Astrocyte (in vitro differentiated cells and primary cell): Measurements from ENCODE around the gene KRT77. TPM values are rescaled to one million over a fixed set of nuclear protein-coding genes. Genes with fewer than 3 reads are reported as not detected.

Experiments
- DNase-seq: peaks from one replicate; pipeline ENCODE4 v3.0.0-alpha.2; 2010; ENCODE audit warnings: low read depth
- FAIRE-seq: peaks from 2 replicates; lab custom pipeline; 2011; peaks lifted over from hg19 to GRCh38; lab: Jason Lieb, UNC
- H2AFZ ChIP-seq: 2 replicates; pipeline ENCODE4 v1.6.0; 2012; ENCODE audit warnings: low read depth, low read length, inconsistent platforms
- H3K27ac ChIP-seq: 2 replicates; pipeline ENCODE4 v1.5.1; 2011; ENCODE audit warnings: low read depth, low read length, inconsistent platforms
- H3K27me3 ChIP-seq: 2 replicates; pipeline ENCODE4 v1.6.0; 2011; ENCODE audit warnings: low read length, inconsistent platforms; ENCODE audit not compliant: insufficient read depth
- H3K36me3 ChIP-seq: 2 replicates; pipeline ENCODE4 v1.5.1; 2011; ENCODE audit warnings: low read length, inconsistent platforms; ENCODE audit not compliant: insufficient read depth
- H3K4me1 ChIP-seq: 2 replicates; pipeline ENCODE4 v1.5.1; 2011; ENCODE audit warnings: low read length, inconsistent platforms; ENCODE audit not compliant: insufficient read depth
- H3K4me2 ChIP-seq: 2 replicates; pipeline ENCODE4 v1.6.0; 2012; ENCODE audit warnings: low read length, inconsistent platforms
- H3K4me3 ChIP-seq: 2 replicates; pipeline ENCODE4 v1.5.1; 2011; ENCODE audit warnings: low read depth, mild to moderate bottlenecking, low read length, inconsistent platforms; ENCODE audit not compliant: insufficient read depth
- H3K79me2 ChIP-seq: 2 replicates; pipeline ENCODE4 v1.6.0; 2012; ENCODE audit warnings: mild to moderate bottlenecking, low read length, inconsistent platforms; ENCODE audit not compliant: insufficient read depth
- H3K9ac ChIP-seq: 2 replicates; pipeline ENCODE4 v1.6.0; 2012; ENCODE audit warnings: mild to moderate bottlenecking, low read length, inconsistent platforms
- H3K9me3 ChIP-seq: 2 replicates; pipeline ENCODE4 v1.5.1; 2012; ENCODE audit warnings: low read depth, mild to moderate bottlenecking, low read length, inconsistent platforms; ENCODE audit not compliant: insufficient read depth
- H4K20me1 ChIP-seq: 2 replicates; pipeline ENCODE4 v1.6.0; 2012; ENCODE audit warnings: low read length, inconsistent platforms; ENCODE audit not compliant: insufficient read depth
- H3K27ac Mint-ChIP-seq: one replicate; pipeline ENCODE4 v1.8.0; 2021; ENCODE audit warnings: mild to moderate bottlenecking, mixed read lengths; ENCODE audit not compliant: unreplicated experiment
- H3K27me3 Mint-ChIP-seq: one replicate; pipeline ENCODE4 v1.8.0; 2021; ENCODE audit warnings: low read depth, mixed read lengths; ENCODE audit not compliant: unreplicated experiment
- H3K36me3 Mint-ChIP-seq: one replicate; pipeline ENCODE4 v1.8.0; 2021; ENCODE audit warnings: low read depth, mixed read lengths; ENCODE audit not compliant: unreplicated experiment
- H3K4me1 Mint-ChIP-seq: one replicate; pipeline ENCODE4 v1.8.0; 2021; ENCODE audit warnings: low read depth, mixed read lengths; ENCODE audit not compliant: unreplicated experiment
- H3K4me3 Mint-ChIP-seq: one replicate; pipeline ENCODE4 v1.8.0; 2021; ENCODE audit warnings: mild to moderate bottlenecking, moderate library complexity, mixed read lengths; ENCODE audit not compliant: unreplicated experiment
- H3K9me3 Mint-ChIP-seq: one replicate; pipeline ENCODE4 v1.8.0; 2021; ENCODE audit warnings: mild to moderate bottlenecking, mixed read lengths; ENCODE audit not compliant: unreplicated experiment
- CTCF ChIP-seq: IDR thresholded peaks from 2 replicates; pipeline ENCODE4 v1.5.1; 2011; ENCODE audit warnings: low read depth, mild to moderate bottlenecking, inconsistent platforms, low read length, moderate library complexity; ENCODE audit not compliant: insufficient read depth
- EZH2 ChIP-seq: IDR thresholded peaks from 2 replicates; pipeline ENCODE4 v1.6.1; 2012; ENCODE audit warnings: mild to moderate bottlenecking, low read length, inconsistent platforms; ENCODE audit not compliant: insufficient read depth
- total RNA-seq: library from RNA; stranded (reverse); gene quantifications from 2 replicates; pipeline ENCODE4 v1.2.1, GENCODE V29; 2021

KRT77 gene
- total RNA-seq, 1 donor from 2014 or later = not detected

DNA sequence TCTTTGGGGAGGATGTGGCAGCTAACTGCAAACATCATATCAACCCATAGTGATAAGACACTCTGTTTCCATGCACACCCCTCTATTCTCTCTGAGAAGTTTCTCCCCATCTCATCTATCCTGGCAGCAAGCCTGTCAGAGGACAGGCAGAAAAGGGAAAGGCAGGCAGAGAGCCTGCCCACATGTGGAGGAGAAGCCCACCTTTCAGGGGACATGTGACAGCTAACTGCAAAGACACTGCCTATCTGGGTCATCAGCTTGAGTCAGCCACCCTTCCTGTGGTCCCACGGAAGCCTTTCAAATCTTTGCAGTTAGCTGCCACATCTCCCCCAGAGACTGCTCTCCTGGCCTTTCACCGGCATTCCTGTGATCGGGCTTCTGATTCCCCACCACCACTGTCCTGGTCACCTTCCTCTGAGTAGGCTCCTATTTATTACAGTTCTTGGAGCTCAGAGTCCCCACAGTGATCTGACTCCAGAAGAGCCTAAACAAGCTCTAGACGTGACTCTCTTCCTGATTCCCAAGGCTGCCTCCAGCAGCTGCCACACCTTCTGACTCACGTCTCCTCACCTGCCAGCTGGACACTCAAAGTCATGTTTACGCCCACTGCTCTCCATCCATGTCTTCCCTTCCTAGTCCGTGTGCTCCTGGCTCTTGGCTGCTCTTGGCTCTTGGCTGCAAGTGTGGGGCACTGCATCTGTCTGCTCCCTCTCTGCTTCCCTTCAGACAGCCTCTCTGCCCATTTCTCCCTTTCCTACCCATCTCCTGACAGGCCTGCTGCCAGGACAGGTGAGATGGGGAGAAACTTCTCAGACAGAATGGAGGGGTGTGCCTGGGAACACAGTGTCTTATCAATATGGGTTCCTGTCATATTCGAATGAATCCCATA is 15.6 kb downstream of the KRT77 start:
- peaks cover 92% of the 10 kb centered on the region for H3K27me3 Mint-ChIP-seq
- no peak overlapping the region for H3K4me3 Mint-ChIP-seq
- Histone ChIP-seq H3K4me3 (no peak overlapping the region), H3K79me2 (no peaks in the 10 kb centered on the region), H3K4me1 (no peaks in the 10 kb centered on the region), H4K20me1 (no peaks in the 10 kb centered on the region), H2AFZ (no peak overlapping the region), H3K9ac (no peak overlapping the region), H3K36me3 (no peaks in the 10 kb centered on the region), H3K9me3 (no peaks in the 10 kb centered on the region), H3K4me2 (no peak overlapping the region), H3K27me3 (peaks cover 55% of the 10 kb centered on the region), H3K27ac (no peak overlapping the region)
- DNase-seq = no peak
- FAIRE-seq = no peak
- no peaks in the 10 kb centered on the region for H3K36me3 Mint-ChIP-seq
- TF ChIP-seq EZH2 = no peak
- TF ChIP-seq CTCF = no peak
- H3K4me1 Mint-ChIP-seq = peaks cover 9% of the 10 kb centered on the region
- H3K9me3 Mint-ChIP-seq = peaks cover 1% of the 10 kb centered on the region
- H3K27ac Mint-ChIP-seq = no peak overlapping the region

- Mint-ChIP-seq H3K27me3 (peaks cover 92% of the 10 kb centered on the region), H3K9me3 (peaks cover 3% of the 10 kb centered on the region), H3K36me3 (no peaks in the 10 kb centered on the region), H3K27ac (peak overlapping the region; percentile 22), H3K4me3 (no peak overlapping the region), H3K4me1 (peaks cover 9% of the 10 kb centered on the region)
- DNase-seq (no peak), FAIRE-seq (no peak)
- H3K4me3 ChIP-seq = no peak overlapping the region
- H3K9ac ChIP-seq = no peak overlapping the region
- TF ChIP-seq EZH2 = no peak
- TF ChIP-seq CTCF = no peak
- H3K27ac ChIP-seq = no peak overlapping the region
- no peaks in the 10 kb centered on the region for H3K4me1 ChIP-seq
- H3K9me3 ChIP-seq = no peaks in the 10 kb centered on the region
- H4K20me1 ChIP-seq = no peaks in the 10 kb centered on the region
- no peaks in the 10 kb centered on the region for H3K36me3 ChIP-seq
- H3K27me3 ChIP-seq = peaks cover 48% of the 10 kb centered on the region
- H3K4me2 ChIP-seq = no peak overlapping the region
- no peak overlapping the region for H2AFZ ChIP-seq
- H3K79me2 ChIP-seq = no peaks in the 10 kb centered on the region
Observed at GRCh38 chr12:52686756-52687487, 16.4 kb downstream of the KRT77 start.
